Brain pericyte (primary cell): ENCODE data around the gene CCDC142.

ENCODE experiments used
- DNase-seq: peaks from one replicate; pipeline ENCODE4 v3.0.0-alpha.2; 2012; ENCODE audit warnings: low read depth, low spot score

The CCDC142 gene

DNA sequence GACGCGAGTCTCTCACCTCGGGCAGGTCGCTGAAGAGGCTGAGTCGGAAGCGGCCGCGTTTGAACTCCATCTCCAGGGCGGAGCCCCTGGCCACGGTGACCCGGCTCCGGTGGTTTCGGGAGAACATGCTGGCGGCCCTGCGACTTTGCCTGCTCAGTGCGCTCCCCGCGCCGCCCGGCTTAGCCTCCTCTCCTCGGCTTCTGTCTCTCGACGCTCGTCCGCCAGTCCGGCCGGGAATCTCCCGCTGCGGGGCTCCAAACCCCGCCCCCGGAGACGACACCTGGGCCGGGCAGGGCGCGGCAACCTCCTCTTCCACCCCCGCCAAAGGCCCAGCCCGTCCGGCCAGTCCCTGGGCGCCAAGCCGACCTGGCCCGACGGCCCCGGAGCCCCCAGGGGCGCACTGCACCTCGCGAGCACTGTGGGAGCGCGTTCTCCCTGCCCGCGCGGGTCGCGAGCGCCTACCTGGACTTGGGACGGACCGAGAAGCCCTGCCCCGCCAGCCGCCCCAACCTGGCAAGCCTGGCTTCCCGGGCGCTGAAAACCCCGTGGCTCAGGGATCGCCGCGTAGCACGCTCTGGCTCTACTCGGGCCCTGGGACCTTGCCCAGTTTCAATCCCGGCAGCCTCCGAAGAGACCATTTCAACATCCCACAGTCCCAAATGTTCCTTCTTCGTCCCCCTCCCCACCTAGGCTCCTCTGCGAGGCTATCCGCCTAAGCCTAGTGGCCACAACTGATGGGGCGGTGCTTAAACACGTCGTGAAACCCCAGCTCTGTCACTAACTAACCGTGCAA, 40.9 kb downstream of the CCDC142 start, which contains the start of gene RTKN:
RTKN (minus strand) TSS at position 248 of the 793 bp plus-strand sequence; CDS start at position 127, 121 bp downstream.
- no peak for DNase-seq

DNA sequence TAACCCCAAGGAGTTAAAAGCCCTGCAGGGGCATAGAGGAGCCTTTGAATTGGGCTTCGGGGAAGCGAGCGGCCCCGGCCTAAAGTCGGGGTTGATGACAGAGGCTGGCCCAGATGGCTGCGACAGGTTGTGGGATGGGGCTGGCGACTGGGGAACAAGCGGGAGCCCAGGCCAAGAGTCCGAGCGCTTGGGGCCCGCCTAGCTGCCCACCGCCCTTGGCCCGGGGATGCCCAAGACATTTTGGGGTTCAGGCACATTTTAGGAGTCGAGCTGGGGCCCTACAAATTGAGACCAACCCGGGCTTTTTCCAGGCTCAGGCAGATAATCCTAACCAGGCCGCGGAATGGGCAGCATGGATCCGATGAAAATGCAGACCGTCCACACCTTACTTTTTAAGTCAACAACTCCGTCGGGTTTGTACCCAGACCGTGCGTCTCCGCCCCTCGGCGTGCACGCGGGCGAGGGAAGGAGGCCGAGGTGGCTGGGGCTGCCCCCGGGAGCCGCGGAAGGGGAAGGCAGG, 41.6 kb downstream of the CCDC142 start:
- DNase-seq: no peak

DNA sequence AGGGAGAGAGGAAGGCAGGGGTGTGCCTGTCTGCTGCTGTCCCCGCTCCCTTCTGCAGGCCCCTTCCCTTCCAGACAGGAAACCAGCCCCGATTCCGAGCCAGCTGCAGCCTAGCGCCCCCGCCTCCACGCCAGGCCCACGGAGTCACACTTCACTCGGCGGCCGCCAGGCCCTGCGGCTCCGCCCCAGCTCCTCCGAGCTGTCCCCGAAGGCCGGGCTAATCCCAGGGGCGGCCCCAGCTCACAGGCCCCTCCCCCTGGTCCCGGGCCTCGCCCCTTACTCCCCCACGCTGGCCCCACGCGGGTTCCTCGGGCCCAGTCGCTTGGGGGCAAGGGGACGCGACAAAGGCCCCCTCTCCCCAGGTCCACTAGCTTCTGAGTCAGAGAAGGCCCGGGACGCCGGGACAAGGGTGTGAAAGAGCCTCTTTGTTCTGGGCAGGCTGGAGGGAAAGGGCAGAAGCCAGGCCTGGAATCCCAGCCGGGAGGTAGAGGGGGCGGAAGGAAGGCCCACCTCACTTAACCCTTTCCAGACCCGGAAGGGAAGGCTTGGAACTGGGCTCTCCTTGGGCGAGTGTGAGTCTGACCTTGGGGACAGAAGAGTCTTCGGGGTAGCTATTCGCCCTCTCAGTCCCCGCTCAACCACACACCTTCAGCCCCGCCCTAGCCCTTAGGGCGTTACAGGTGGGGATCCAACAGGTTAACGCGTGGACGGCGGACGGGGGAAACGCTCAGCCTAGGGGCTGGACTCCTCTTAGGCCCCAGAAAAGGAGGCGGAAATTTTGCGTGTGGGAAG, 42.2 kb downstream of the CCDC142 start:
- no peak for DNase-seq

DNA sequence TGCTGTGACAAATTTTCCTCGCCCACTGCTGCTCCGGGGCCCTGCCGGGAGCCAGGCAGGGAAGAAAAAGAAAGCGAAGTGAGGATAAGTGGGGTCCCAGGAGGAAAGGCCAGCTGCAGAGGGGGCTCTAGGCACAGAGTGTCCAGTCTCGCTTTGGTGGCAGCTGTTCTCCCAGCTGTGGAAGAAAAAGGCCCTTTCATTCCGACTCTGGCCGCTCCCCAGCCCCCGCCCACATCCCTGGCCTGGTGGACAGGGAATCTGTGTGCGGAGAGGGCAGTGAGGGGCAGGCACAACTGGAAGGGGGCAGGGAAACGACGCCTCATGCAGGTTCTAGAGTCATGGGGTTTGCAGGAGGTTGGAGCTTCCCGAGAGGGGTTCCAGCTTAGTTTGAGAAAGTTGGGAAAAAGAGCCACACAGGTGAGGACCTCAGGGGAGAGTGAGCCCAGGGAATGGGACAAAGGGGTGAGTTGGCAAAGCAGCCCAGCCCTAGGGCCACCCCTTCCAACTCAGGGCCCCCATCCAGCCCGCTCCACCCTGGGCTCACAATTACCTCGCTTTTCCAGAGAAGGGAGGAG, 42.9 kb downstream of the CCDC142 start:
- DNase-seq: no peak

DNA sequence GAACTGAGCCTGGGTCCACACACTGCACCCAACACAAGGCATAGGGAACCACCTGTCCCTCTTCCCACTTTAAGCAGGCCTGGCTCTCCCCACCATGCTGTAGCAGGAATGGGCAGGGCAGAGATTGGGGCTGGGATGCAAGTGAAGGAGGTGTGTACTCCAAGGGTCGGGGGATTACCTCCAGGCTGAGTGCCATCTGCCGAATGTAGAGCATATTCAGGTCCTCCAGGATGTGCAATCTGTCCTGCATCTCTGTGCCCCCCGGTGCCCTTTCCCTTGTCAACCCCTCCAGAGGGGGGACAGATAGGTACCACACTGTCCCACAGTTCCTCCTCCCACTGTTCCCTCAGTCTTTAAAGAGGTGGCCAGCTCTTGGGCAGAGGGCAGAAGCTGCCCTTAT, 43.4 kb downstream of the CCDC142 start:
- no peak for DNase-seq

DNA sequence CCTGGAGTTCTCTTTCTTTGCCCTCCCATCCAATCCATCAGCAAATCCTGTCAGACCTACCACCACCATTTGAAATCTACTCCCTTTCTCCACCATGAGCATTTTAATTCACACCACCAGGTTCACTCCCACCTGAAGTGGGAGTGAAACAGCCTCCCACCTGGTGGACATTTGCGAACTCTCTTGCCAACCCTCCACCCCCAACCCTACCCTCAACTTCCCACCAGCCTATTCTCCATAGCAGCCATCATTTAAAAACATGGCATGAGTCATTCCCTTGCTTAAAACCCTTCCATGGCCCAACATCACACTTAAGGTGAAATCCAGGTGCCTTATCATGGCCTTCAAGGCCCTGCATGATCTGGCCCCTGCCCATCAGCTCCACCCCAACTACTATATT, 44.5 kb downstream of the CCDC142 start:
- no peak for DNase-seq

DNA sequence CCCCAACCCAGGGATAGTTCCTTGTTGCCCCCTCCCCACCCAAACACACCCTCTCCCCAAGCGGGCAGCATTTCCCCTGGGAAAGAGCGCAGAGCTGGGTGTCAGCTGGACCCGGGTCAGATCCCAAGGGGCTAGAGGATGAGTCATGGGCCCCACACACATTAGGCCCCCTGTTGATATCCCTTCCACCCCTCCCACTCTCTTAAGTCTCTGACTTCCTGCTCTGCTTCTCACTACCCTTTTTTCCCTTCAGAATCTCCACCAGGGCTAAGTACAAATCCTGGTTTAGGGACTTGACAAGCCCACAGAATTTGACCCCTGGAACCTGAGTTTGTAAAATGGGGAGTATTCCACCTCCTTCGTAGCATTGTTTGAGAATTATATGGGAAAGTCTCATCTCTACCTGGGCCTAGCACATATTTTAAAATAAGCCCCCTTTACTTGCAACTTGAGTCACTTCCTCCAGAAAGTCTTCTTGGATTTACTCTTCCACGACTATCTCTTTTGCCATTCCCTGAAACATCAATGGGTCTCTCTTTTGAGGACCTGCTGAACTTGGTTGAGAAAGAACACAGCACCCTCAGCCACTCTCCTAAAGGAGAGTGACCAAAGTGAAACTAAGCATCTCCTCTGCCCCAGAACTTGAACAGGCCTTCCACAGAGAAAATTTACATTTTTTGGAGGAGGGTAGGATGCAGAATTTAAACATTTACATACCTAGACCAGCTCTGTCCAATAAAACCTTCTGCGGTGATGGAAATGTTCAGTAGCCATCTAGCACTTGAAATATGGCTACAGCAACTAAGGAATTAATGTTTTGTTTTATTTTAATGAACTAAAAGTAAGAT, 45.7 kb downstream of the CCDC142 start:
- no peak for DNase-seq

DNA sequence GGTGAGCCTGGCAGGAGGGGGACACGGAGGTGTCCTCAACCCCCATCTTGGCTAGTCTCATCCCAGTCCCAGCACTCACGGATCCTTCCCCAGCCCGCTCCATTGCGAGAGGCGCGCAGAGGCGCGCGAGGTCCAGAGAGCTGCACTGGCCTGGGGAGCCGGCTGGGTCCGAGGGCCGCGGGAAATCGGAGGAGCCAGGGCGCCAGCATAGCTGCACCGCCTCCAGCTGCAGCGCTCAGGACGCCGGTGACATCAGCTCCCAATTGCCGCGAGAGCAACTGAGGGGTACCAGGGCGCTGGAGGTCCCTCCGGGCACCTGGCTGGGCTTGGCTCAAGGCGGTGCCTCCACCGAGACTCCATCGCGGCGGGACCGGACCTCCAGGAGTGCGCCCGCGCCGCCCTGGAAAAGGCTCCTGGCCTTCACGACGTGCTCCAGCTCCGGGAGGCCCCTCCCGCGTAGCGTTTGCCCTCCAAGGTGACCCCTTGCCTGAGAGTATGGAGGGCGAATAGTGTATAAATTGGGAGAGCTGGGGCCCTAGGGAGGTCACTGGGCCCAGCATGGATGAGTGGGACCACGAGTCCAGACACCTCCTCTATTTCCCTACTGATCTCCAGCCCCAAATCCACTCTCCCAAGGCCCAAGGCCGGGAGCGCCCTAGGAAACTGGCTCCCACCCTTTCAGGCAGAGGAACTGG, 46.5 kb downstream of the CCDC142 start:
- DNase-seq: no peak

DNA sequence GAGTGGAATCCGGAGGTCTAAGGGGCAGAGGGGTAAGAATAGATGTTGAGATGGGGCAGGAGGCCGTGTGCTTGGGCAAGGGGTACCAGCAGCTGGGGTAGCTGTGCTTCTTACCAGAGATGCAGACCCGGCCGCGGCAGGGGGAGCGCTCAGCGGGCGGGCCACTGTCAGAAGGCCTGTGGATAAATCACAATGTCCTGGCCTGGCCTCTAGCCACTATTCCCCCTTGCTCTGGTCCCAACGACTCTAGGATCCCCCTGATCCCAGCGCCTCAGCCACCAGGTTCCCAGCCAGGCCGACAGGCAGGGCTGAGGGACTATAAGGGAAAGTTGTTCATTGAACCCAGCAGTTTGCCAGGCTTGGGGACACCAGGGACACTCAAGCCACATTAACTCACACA, 52.3 kb downstream of the CCDC142 start:
- no peak for DNase-seq

DNA sequence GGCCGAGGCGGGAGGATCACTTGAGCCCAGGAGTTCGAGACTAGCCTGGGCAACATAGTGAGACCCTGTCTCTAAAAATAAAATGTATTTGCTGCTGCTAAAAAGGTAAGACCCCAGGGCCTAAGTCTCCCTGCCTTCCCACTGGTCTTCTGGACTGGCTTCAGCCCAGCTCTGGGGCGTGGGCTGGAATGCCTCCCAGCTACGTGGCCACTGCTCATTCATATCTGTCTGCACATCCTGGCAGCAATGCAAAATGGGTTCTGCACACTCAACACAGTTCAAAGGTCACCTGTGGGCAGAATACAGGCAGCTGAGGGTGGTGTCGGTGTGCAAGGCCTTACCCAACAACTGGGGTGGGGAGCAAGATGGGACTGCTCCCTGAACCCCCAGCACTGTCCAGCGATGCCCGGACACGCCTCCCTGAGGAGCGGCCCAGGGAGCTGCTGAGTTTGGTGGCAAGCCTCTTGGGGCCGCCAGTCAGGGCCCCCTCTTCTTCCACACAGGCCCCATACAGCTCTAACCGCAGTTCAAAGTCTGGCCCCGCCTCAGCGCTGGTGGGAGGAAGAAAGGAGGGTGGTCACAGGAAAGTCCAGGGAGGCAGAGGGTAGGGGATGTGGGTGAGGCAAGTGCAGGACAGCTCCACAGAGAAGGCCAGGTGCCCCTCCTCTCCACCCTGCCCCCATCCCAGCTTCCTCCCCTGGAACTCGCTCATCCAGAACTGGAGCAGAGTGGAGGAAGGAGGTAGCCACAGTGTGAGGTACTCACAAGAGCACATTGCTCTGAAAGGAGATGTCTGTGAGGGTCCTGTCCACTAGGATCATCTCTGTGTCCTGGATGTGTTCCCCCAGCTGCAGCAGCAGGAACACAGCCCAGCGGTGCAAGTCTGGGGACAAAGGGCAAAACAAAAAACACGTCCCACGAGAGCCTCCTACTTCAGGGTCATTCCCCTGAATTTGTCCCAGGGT, 53.0 kb downstream of the CCDC142 start:
- DNase-seq: no peak

DNA sequence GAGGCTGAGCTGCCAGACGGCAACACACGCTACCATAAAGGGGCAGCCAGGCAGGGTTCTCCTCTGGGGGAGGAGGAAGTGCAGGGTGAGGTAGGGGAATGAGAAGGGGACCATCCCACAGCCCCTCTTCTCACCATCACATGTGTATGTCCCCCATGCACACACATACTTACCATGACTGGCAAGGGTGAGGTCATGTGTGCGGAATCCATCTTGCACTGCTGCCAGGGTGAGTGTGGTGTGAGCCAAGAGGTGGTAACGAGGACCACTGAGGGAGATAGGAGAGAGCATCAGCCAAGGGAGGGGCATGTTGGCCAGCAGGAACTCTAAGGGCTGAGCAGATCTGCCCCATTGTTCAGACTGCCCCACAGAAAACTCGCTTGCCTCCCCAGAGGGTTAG, 54.1 kb downstream of the CCDC142 start:
- no peak for DNase-seq

DNA sequence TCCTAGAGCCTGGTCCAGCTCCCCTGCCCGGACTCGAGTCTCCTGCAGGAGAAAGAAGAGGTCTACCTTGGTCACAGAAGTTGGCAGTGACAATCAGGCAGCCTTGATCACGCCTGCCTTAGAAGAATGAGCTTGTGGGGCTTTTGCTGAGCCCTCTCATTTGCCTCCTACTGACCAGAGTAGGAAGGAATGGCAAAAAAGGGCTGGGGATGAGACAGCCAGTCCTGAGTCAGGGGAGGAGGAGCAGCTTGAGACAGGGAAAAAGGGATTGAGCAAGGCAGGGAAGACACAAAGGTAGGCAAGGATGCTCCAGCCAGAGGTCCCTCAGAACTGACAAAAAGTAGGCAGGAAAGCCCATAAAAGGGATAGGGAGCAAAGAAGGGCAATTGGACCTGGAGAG, 55.2 kb downstream of the CCDC142 start:
- DNase-seq: no peak

DNA sequence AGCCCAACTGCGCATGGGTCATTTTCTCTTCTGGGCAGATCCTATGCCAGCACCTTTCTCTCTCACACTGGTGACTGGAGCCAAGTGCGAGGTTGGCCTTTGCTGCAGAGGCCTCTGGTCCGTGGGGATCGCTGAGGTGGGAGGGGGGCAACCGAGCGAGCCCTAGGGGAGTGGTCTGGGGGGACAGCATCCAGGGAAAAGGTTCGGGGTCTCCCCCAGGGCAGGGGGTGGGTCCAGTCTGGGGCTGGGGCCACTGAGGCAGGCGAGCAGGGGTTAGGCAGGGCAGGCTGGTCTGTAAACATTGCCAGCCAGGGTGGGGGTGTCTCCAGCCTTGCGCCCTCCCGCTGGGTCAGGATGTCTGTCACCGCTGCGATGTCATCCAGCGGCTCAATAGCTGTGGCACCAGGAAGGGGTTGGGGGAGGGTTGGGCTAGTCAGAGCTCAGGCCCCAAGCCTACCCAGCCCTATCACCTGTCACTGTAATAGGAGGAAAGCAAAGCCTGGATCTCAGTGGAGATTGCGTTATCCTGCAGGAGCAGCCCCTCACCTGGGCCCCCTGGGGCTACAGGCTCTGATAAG, 56.5 kb downstream of the CCDC142 start:
- DNase-seq: no peak

DNA sequence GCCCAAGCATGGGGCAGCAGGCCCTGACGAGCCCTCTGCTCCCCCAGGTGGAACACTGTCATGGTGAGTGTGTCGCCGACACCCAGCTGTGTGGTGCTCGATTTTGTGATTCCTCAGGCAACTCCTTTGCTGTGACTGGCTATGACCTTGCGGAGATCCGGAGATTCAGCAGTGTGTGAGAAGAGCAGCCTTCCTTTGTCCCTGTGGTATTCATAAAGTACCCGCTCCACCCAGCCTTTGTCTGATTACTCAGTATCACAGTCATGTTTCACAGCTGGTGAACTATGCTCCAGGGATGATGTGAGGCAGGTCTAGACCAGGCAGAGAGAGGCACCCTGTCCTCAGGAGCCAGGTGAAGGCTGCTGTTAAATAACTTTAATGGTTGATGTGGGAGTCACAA, 57.3 kb downstream of the CCDC142 start:
- DNase-seq: no peak

DNA sequence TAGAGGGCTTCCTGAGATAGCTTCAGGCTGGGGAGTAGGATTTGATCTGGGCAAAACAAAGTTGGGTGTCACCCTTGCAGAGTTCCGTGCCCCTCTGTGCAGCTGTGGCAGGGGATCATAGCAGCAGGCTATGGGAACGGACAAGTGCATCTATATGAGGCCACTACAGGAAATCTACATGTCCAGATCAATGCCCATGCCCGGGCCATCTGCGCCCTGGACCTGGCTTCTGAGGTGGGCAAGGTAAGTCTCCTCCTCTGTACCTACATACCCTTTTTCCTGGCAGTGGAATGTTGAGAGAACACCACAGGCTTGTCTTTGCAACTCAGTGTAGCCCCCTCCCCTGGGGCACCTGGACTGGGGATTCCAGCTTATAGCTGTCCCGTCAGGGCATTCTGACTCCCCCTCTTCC, 57.8 kb downstream of the CCDC142 start:
- DNase-seq: no peak

DNA sequence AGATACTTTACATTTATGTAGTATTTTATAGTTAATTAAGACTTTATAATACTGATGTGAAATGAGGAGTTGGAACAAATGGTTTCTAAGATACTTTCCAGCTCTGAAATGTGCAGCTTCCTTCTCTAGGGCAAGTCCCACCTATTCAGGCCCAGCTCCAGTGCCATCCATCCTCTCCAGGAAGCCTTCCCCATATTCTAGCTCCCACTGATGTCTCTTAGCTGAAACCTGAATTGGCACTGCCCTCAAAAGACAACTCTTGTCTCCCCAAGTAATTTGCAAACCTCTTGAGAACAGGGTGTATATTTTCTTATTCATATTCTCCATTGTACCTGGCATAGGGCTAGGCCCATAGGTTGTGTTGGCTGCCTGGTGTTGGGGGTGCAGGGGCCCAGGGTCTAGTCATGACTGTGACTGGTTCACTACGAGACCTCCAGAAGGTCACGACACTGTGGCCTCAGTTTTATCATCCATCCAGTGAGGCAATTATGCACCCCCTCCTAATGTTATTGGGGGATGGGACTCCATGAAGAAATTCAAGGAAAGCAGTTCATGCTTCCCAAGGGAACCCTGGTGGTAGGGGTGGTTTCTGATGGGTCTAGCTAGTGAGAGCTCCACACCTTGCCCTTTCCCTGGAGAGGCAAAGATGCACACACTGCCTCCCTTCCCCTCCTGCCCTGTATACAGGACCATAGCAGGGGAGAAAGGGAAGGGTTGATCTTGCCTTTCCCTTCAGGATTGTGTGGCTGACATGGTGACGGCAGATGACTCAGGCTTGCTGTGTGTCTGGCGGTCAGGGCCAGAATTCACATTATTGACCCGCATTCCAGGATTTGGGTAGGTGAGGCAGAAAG, 58.4 kb downstream of the CCDC142 start:
- no peak for DNase-seq
